Non-pigmented ciliary epithelial cell (primary cell): Measurements from ENCODE around the gene TRDN.
A peak's percentile ranks its signal among the peaks of the same experiment; 100 is the strongest.
"Not testable (repeated sequence)": the region's sequence is repeated elsewhere in the genome, so short reads cannot be mapped to it uniquely, and the experiment has no call there.

ENCODE experiments used
- DNase-seq: peaks from one replicate; pipeline ENCODE4 v3.0.0-alpha.2; 2010; ENCODE audit warnings: low read depth

TRDN gene

GRCh38 chr6:123503619-123504018 is 133.1 kb downstream of the TRDN start:
- DNase-seq = no peak

DNA sequence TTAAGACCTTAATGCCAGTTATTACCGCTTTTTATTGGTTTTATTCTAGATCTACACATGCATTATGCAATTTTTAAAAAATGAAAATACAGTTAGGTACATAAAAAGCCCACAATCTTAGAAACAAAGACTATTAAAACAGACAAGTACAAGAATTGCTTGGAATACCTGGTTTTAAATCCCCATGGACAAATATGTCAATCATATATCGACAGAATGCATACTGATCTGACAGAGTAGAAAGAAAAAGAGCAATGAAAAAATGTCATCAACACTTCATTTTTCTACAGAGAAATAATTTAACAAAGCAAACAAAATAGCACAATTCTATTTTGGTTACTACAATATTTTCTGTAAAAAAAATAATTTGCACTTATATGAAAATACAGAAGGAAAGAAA is 139.7 kb downstream of the TRDN start:
- no peak for DNase-seq

- no peak for DNase-seq
Measured at GRCh38 chr6:123489589-123489988, 147.2 kb downstream of the TRDN start.

DNA sequence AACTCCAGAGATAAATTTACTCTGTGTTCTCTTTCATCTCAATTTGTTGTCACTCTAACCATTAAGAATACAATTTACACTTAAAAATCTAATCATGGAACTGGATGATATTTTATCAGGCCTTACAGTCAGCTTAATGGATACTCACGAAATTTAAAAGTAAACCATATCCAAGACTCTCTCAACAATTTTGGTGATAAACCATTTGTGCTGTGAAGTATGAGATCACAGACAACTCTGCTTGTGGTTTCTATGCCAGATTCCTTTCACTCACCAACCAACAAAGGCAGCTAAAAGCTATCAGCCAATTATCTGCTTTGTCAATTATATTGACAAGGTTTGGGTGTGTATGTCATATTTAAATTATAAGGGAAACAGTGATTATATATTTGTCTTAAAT is 155.8 kb downstream of the TRDN start:
- no peak for DNase-seq

- not testable (repeated sequence) for DNase-seq
Measured at GRCh38 chr6:123472025-123472702, 164.6 kb downstream of the TRDN start.

DNA sequence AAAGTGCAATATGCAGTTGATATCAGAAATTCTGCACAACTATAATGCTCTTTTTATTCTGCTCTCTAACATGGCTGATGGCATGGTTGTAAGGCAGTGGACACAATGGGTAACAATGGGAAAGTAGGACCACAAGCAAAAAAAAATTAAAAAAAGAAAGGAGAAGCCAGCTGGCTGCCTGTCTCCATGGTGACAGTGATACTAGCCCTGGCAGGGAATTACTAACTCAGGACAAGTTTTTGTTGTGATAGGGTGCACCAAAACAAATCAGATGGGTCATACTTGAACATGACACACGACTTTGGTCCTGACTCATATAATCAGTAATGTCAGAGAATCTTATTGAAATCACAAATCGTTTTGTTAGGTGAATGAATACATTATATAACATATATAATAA is 169.4 kb downstream of the TRDN start:
- DNase-seq = no peak

DNA sequence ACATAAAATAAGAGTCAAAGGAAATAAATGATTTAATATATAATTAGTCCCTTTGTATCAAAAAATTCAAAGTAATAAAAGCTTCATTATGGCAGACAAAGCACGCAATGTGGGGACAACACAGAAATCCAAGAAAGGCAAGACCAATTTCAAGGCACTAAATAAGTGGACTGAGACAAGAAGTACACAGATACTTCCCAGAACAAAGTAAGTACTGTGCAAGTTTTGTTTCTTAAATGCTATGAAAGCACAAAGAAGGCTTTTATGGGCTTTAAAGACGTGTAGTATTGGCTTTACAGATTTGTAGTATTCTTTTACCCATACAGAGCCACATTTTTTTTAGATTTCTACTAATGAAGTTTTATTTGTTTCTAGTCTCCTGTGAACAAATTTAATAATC is 174.6 kb downstream of the TRDN start:
- no peak for DNase-seq

DNA sequence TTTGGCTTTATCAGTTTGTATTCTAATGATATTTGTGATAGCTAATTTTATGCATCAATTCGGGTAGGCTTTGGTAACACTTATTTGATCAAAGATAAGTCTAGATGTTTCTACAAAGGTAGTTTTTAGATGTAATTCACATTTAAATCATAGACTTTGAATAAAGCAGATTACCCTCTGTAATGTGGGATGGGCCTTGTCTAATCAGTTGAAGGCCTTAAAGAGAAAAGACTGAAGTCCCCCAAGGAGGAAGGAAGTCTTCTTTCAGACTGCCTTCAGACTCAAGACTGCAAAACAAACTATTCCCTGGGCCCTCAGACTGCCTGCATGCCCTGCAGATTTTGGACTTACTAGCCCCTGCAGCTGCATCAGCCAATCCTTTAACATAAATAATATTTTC is 178.5 kb downstream of the TRDN start:
- no peak for DNase-seq

- no peak for DNase-seq
Measured at GRCh38 chr6:123456836-123457235, 179.9 kb downstream of the TRDN start.

DNA sequence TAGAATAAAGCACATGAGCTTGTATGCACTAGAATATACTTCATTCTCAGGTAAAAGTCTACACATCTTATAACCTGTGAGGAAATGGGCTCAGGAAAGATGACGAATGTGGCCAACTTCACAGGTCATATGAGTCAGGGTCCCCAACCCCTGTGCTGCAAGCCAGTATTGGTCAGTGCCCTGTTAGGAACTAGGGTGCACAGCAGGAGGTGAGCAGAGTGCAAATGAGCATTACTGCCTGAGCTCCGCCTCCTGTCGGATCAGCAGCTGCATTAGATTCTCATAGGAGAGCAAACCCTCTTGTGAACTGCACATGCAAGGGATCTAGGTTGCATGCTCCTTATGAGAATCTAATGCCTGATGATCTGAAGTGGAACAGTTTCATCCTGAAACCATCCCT is 182.3 kb downstream of the TRDN start:
- DNase-seq = no peak

DNA sequence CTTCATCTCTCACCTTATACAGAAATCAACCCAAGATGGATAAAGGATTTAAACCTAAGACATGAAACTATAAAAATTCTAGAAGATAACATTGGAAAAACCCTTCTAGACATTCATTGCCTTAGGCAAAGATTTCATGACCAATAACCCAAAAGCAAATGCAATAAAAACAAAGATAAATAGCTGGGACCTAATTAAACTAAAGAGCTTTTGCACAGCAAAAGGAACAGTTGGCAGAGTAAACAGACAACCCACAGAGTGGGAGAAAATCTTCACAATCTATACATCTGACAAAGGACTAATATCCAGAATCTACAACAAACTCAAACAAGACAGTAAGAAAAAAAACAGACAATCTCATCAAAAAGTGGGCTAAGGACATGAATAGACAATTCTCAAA is 183.7 kb downstream of the TRDN start:
- DNase-seq = not testable (repeated sequence)

DNA sequence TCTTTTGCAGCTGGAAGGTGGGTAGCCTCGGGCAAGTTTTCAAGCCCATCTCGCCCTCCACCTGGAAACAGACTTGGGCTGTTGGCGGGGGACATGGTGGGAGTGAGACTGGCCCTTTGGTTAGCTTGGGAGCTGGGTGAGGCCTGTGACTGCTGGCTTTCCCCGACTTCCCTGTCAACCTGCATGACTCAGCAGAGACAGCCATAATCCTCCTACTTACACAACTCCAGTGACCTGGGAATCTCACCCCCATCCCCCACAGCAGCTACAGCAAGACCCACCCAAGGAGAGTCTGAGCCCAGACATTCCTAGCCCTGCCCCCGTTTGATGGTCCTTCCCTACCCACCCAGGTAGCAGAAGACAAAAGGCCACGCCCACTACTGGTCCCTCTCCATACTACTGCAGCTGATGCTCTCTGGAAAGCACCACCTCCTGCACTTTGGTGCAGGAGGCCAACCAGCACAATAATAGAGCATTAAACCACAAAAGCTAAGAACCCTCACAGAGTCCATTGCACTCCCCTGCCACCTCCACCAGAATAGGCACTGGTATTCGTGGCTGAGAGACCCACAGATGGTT is 188.4 kb downstream of the TRDN start:
- no peak for DNase-seq

DNA sequence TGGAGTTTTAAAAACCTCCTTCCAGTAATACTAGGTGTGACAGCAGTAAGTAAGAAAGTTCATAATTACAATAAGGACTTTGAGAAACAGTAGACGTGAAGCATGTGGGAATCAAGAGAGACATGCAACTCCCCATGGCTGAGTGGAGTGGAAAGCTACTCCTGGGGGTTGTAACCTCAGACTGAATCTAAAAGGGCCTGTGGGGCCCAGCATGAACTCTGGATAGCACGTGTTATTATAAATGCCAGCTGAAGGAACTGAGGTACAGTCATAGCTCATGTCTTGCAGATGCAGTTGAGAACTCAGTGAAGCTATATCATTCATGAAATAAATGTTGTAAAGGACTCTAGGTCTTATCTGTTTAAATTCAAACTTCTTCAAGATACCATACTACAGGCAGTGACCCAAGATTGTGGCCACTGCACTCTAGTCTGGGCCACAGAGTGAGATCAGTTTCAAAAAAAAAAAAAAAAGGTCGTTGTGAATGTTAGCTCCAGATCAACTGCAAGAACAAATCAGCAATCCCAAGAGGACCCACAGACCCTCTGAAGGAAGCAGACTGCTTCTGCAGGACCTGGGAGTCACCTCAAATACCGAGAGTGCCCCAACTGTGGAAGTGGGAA is 189.3 kb downstream of the TRDN start:
- no peak for DNase-seq

GRCh38 chr6:123439371-123439770 is 197.4 kb downstream of the TRDN start:
- DNase-seq = no peak

- no peak for DNase-seq
Measured at GRCh38 chr6:123434186-123434585, 202.6 kb downstream of the TRDN start.

DNA sequence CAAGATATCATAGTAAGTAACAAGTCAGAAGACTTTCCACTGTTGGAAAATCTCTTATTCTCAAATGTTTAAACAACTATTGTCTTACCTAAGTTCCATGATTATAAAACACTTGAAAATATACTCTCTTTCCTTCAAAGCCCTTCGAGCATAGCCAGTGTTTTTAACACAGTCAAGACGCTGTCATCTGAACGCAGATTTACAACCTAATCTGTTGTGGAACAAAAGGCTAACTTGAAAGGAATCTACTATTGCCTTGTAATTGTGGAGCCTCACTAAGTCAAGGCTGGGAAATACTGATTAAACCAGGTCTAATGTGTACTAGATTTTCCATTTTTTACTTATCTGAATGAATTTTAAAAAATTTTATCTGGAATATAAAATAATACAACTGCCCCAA is 205.8 kb downstream of the TRDN start:
- DNase-seq = no peak

DNA sequence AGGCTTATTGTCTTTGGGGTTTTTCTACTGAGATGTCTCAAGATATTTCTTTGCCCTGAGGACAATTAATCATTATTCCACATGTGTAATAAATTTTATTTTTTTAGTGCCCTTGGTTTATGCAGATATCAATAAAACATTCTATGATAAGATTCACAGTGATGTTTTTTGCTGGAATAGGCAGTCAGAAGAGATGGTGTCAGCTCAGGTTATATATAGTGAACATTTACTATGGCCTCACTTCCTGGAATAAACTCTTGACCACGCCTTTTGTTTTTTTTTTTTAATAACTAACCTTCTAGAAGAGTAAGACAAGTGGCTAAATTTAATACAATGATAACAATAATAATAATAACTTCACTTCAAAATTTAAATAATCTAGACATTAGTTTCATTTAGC is 209.7 kb downstream of the TRDN start:
- DNase-seq = no peak

- no peak for DNase-seq
Measured at GRCh38 chr6:123423130-123423529, 213.6 kb downstream of the TRDN start.

GRCh38 chr6:123420512-123420911 is 216.2 kb downstream of the TRDN start:
- DNase-seq = no peak

DNA sequence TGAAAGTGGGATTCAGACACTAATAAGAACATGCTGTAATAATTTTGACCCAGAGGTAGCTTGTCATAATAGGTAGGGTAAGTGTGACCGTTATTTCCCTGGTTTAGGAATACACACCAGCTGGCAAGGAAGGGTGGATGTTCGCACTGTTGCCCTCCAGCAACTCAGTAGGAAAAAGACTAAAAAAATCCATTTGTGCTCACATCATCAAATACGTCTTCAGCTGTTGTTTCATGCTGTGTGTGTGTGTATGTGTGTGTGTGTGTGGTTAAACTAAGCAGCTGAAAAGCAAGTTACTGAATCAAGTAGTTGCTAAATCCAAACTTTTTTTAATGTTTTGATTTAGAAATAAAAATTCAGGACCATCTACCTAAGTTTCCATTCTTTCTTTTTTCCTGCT is 218.7 kb downstream of the TRDN start:
- no peak for DNase-seq

GRCh38 chr6:123417535-123417934 is 219.2 kb downstream of the TRDN start:
- no peak for DNase-seq

DNA sequence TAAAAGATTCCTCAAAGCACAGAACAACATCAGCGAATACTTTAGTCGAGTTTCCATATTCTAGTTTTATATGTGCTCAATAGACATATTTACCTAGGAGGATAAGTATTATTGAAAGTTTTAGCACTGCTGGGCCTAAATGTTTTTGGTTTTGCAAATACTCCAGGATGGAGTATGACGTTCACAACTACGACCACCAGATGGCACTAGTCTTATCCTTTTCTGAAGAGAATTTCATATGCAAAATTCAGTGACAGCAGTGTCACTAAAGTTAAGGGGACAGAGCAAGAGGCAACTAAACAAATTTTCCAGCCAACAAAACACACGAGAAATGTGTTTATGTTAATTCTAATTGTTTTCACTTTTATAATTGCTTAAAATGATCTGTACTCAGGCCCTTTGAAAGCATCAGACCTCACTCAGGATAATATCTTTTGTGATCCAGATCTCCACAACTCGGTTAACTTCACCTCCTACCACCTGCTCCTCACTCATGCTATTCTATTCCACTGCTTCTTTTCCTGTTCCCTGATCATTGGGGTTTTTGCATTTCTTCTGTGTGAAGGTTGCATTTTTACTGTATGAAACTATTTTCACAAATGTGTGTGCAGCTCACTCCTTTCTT is 220.8 kb downstream of the TRDN start:
- DNase-seq = peak; percentile 28

- DNase-seq = no peak
Measured at GRCh38 chr6:123404975-123405374, 231.8 kb downstream of the TRDN start.
